HPDE6-E6E7 (cell line): ENCODE results near the gene AMOTL1.
"Not testable (repeated sequence)": the region's sequence is repeated elsewhere in the genome, so short reads cannot be mapped to it uniquely, and the experiment has no call there.

Experiments used
- DNase-seq: peaks from one replicate; pipeline ENCODE4 v3.0.0; 2011; ENCODE audit warnings: missing footprints; ENCODE audit errors: extremely low spot score

The AMOTL1 gene

GRCh38 chr11:94879006-94879405 lies 110.8 kb downstream of the AMOTL1 start:
- DNase-seq: no peak

GRCh38 chr11:94880216-94880615 lies 112.1 kb downstream of the AMOTL1 start:
- peak; percentile 80 for DNase-seq

DNA sequence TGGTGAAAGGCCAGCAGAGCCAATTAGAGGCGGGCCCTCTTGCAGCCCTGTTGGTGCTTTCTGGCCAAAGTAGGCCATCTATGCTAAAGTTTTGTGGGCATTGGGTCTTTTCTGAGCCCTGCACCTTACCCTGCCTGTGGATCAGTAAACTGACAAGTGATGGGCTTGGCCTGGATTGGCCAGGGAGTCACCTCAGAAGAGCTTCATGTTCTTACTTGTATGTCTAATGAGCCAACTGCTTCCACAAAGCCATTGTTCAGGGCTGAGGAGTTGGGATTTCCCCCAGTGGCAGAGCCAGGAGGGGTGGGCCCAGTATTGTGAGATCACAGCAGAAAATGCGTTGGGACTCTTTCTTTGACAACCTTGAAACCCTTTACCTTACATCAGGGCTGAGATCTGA lies 114.8 kb downstream of the AMOTL1 start:
- DNase-seq: peak; percentile 54

- no peak for DNase-seq
Measured at GRCh38 chr11:94883878-94884277, 115.7 kb downstream of the AMOTL1 start.

GRCh38 chr11:94884376-94884775 lies 116.2 kb downstream of the AMOTL1 start:
- no peak for DNase-seq

- DNase-seq: no peak
Measured at GRCh38 chr11:94885133-94885532, 117.0 kb downstream of the AMOTL1 start.

GRCh38 chr11:94885581-94885980 lies 117.4 kb downstream of the AMOTL1 start:
- no peak for DNase-seq

- no peak for DNase-seq
Measured at GRCh38 chr11:94888204-94888603, 120.0 kb downstream of the AMOTL1 start.

- no peak for DNase-seq
Measured at GRCh38 chr11:94895451-94895850, 127.3 kb downstream of the AMOTL1 start.

- DNase-seq: no peak
Measured at GRCh38 chr11:94895971-94896370, 127.8 kb downstream of the AMOTL1 start.

- DNase-seq: peak; percentile 26
Measured at GRCh38 chr11:94897330-94897768, 129.2 kb downstream of the AMOTL1 start.

GRCh38 chr11:94907226-94907625 lies 139.1 kb downstream of the AMOTL1 start:
- no peak for DNase-seq

DNA sequence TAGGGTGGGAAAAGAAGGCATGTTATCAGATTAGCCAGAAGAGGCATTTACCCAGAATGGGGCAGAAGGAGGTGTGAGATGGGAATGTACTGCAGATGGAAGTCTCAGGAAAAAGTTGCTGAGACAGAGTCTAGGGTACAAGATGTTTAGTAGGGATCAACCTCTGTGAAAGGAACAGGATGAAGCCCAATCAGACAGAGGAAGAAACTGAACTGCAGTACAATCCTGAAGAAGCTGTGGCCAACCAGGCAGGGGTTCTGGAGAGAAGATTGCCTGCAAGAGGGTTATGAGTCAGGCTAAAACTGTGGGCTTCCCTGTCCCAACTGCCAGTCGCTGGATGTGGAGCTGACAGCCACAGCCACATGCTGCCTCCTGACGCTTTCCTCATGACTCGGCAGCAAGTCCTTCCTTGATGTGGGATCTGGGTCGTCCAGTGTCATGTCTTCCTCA lies 141.2 kb downstream of the AMOTL1 start:
- DNase-seq: no peak

DNA sequence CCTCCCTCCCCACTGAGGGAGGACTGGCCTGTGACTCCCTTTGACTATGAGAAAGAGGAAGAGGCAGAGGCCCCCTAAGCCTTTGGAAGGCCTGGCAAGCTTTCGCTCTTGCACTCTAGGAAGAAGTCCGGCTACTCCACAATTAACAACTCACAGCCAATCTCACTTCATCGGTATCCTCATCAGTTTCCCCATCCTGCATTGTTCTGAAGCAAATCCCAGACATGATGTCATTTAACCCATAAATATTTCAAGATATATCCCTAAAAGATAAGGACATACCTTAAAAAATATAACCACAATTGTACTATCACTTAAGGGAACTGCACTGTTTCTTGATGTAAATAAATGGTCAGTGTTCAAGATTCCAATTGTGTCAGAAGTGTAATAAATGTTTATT lies 142.1 kb downstream of the AMOTL1 start:
- no peak for DNase-seq

- no peak for DNase-seq
Measured at GRCh38 chr11:94910779-94911178, 142.6 kb downstream of the AMOTL1 start.

DNA sequence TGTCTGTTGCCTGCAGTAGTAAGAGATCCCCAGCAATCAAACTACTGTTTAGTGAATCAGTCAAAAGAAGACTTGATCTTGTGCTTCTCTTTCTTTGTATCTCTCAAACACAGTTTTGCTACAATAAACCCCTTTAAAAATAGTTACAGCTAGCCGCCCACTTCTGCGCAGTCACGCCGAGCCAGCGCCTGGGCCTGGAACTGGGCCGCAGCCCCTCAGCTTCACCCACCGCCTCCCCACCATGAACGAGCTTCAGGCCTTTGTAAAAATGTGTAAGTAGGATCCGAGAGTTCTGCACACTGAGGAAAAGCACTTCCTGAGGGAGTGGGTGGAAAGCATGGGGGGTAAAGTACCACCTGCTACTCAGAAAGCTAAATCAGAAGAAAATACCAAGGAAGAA lies 144.7 kb downstream of the AMOTL1 start:
- no peak for DNase-seq

- not testable (repeated sequence) for DNase-seq
Measured at GRCh38 chr11:94913718-94914394, 145.7 kb downstream of the AMOTL1 start.

DNA sequence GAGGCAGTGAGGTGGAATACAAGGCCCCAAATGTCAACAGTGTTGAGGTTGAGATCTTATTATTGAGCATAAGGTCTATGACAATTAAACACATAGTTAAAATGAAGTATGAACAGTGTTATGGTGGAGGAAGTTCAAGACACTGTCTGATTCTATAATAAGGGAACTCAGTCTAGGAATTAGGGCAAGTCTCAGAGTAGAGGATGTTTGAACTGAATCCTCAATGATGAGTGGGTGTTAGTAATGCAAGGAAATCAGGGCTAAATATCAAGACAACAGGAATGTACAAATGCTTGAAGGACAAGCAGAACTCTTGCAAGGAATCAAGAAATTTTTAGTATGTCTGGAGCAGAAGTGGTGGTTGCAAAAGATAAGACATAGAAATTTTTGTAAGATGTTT lies 152.2 kb downstream of the AMOTL1 start:
- no peak for DNase-seq

DNA sequence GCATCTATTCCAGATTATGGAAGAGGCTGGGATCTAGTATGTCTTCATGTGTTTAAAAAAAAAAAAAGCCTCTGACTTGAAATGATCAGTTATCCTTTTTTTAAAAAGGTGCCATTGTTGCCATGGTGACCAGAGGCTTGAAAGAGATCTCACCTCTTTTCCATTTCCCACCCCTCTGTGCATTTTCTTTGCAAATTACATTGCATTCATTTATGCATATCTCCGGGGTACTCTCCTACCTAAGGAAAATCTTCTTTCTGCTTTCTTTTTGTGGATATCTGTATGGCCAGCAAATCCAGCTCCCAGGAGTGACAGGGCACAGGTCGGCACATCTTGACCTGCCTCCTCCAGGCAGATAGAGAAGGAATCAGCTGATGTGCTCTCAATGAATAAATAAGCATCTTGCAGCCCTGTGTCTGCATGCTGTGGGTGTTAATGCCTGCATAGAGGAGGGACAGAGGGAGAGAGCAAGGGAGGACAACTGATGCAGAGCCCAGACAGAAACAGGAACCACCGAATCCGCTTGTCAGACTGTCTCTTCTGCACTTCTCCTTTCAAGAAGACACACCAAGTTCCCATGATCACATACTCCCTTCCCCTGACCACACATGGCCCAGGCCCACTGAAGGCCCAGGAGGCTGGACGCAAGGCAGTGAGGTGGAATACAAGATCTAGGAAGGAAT lies 154.3 kb downstream of the AMOTL1 start:
- DNase-seq: no peak

- DNase-seq: no peak
Measured at GRCh38 chr11:94923004-94923334, 154.8 kb downstream of the AMOTL1 start.

GRCh38 chr11:94924171-94924572 lies 156.0 kb downstream of the AMOTL1 start:
- no peak for DNase-seq

DNA sequence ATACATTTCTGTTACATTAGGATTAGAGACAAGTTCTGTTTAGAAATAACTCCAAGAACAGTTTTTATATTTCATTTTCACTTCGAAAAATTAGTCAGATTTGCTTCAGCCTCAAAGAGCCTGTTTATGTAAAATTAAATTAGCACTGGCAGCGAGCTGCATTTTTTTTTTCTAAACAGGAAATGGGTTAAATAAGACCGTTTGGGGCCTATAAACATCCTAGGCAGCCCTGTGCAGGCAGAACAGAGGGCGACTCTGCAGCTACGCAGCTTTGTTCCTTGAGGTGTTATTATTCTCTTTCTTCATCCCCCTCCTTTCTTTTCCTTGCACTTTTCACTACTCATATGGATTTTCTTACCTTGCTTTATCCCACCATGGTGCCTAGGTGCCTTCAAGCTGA lies 156.5 kb downstream of the AMOTL1 start:
- no peak for DNase-seq

GRCh38 chr11:94925422-94926270 lies 157.5 kb downstream of the AMOTL1 start:
- DNase-seq: no peak
